NCI-H187 treated with DMSO at 0.1 percent for 48 hours (cell line): Measurements from ENCODE around the gene TCOF1.

Experiments
- DNase-seq: peaks from one replicate; lab custom pipeline; 2025; lab: John Stamatoyannopoulos, UW

TCOF1 gene, protein sequence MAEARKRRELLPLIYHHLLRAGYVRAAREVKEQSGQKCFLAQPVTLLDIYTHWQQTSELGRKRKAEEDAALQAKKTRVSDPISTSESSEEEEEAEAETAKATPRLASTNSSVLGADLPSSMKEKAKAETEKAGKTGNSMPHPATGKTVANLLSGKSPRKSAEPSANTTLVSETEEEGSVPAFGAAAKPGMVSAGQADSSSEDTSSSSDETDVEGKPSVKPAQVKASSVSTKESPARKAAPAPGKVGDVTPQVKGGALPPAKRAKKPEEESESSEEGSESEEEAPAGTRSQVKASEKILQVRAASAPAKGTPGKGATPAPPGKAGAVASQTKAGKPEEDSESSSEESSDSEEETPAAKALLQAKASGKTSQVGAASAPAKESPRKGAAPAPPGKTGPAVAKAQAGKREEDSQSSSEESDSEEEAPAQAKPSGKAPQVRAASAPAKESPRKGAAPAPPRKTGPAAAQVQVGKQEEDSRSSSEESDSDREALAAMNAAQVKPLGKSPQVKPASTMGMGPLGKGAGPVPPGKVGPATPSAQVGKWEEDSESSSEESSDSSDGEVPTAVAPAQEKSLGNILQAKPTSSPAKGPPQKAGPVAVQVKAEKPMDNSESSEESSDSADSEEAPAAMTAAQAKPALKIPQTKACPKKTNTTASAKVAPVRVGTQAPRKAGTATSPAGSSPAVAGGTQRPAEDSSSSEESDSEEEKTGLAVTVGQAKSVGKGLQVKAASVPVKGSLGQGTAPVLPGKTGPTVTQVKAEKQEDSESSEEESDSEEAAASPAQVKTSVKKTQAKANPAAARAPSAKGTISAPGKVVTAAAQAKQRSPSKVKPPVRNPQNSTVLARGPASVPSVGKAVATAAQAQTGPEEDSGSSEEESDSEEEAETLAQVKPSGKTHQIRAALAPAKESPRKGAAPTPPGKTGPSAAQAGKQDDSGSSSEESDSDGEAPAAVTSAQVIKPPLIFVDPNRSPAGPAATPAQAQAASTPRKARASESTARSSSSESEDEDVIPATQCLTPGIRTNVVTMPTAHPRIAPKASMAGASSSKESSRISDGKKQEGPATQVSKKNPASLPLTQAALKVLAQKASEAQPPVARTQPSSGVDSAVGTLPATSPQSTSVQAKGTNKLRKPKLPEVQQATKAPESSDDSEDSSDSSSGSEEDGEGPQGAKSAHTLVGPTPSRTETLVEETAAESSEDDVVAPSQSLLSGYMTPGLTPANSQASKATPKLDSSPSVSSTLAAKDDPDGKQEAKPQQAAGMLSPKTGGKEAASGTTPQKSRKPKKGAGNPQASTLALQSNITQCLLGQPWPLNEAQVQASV (N-terminal part only)

DNA sequence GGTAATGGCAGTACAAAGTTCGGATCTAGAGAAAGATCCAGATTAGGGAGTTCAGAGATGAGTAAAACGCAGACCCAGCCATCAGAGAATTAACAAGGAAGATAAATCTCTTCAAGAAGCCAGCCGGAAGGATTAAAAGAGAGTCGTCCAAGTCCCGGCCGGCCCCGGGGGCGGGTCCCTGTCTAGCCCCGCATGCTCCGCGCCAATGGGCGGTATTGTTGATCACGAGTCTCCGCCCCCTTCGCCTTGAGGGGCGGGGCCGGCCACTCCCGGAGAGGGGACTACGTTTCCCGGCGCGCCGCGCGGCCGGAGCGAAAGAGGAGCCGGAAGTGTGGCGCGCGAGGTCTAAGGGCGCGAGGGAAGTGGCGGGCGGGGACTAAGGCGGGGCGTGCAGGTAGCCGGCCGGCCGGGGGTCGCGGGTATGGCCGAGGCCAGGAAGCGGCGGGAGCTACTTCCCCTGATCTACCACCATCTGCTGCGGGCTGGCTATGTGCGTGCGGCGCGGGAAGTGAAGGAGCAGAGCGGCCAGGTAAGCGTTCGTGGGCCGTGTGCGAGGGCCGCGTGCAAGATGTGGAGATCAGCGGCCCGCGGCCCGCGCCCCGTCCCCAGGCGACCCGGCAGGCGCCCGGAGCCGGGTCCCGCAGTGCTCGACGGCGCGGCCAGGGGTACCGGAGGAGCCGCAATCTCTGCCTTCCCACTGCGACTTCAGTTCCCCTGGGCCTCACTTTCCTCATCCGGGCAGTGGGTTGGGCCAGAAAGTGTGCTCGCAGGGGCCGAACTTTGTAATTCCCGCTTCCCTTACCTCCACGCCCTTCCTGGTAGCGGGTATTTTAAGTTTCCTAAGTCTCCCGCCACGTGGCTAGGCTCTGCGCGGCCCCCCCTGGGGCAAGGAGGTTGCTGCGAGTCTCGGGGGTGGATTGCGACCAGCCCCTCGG lies at the start of gene TCOF1:
TCOF1 (plus strand) TSS at position 372 of the 935 bp plus-strand sequence; CDS start at position 422, 50 bp downstream.
- peak; percentile 71 for DNase-seq

DNA sequence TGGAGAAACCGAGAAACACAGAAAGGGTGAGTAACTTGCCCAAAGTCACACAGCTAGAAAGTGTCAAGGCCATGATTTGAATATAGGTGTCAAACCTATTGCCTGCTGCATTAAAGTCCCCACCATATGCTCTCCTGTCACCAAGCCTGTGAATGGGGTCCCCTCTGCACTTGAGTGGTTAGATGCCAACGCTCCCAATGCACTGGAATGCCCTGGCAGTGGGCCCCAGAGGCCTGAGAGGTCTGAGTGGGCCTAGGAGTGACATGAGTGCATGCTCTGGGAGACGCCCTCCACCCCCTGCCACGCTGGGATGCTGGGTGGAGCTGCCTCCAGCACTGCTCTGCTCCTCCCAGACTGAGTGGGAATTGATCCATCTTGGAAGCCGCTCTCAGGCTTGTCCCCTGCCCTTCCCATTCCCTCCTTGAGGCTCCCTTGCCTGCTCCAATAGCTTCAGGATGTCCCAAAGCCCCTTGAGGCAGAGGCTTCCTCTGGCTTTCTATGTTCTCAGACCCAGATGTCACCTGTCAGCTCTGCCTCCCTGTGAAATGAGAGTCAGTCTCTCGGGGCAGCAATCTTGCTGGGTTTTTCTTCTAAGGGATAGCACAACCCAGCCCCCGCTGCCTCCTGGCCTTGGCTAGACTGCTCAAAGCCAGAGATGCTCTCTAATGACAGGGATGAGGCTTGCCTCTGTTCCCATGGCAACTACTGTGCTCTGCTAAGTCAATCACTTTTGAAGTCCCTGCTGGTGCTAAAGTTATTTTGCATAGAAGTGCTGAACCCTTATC lies 48.2 kb upstream of the TCOF1 start:
- no peak for DNase-seq

DNA sequence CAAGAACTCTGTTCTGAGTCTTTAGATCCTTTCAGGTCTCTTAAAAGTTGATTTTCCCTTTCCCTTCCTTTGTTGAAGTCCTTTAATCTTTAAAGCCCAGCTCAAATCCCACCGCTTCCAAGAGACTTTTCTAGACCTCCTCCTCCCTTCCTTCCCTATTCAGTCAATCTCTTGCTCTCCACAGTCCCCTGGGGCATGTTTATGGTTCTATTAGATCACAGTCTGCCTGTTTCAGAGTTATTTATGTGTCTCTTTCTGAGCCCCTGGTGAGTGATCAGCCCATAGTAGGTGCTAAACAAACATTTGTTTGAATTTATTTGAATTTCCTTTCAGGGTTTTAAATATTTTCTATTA lies 47.6 kb upstream of the TCOF1 start:
- DNase-seq = no peak

DNA sequence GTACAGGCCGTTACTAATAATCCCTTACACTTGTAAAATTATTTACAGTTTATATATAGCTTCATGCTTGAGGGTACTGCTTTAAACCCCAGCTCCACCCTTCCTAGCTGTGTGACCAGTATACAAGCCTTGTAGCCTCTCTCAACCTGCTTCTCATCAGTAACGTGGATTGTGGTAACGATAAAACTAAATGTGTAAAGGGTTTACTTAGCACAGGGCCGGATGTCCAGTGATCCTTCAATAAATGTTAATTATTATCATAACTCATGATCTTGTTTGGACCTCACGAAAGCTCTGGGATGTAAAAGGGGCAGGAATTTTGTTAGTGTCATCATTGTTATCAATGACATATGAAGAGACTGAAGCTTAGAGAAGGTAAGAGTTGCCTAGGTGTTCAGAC lies 47.3 kb upstream of the TCOF1 start:
- no peak for DNase-seq

DNA sequence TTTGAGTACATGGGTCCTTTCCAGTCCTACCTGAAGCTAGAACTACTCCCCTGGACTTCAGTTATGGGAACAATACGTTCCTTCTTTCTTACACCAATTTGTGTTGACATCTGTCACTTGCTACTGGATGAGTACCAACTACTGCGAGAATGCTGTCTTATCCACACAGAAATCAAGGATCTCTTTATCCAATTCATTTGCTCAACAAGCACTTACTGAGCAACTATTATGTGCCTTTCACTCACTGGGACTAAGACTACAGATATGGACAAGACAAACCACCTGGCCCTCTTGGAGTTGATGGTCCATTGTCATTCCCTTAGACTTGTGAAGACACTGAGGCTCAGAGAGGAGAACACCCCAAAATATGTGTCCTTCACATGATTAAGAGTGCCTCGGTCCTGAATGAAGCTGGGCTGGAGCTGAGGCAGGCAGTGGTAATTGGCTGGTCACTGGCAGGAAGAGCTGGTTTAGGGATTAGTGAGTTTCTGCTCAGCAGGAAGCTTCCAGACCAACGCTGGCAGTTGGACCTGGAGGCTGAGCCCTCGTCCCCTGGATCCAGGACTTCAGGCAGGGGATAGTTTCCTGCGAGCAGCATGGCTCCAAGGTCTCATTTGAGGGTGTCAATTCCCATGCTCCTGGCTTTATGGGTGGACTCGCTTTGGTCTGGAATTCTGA lies 46.3 kb upstream of the TCOF1 start:
- DNase-seq = no peak

DNA sequence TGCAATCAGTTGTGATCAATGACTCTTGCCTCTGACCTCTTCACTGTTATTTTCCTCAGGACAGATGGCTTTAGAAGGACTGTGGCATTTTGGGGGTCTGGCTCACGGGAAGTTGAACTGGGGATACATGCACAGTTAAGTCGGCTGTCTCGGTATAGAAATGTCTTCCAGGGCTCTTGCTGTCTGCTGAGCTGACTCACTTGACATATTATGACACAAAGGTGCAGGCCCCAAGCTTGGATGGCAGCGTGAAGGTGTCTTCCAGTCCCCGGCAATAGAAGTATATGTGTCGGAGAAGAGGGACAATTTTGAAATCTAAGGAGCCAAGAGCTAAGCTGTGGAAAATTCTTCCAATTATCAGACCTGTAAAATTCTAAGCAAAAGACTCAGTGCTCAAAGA lies 45.0 kb upstream of the TCOF1 start:
- no peak for DNase-seq

DNA sequence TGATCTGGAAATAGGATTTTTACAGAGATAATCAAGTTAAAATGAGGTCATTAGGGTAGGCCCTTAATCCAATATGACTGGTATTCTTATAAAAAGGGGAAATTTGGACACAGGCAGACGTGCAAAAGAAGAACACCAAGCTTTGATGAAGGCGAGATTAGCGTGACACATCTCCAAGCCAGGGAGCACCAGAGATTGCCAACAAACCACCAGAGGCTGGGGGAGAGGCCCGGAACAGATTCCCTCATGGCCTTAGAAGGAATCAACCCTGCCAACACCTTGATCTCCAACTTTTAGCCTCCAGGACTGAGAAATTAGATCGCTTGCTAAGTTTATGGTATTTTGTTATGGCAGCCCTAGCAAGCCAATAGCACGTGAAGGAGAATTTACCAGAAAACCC lies 44.0 kb upstream of the TCOF1 start:
- no peak for DNase-seq

DNA sequence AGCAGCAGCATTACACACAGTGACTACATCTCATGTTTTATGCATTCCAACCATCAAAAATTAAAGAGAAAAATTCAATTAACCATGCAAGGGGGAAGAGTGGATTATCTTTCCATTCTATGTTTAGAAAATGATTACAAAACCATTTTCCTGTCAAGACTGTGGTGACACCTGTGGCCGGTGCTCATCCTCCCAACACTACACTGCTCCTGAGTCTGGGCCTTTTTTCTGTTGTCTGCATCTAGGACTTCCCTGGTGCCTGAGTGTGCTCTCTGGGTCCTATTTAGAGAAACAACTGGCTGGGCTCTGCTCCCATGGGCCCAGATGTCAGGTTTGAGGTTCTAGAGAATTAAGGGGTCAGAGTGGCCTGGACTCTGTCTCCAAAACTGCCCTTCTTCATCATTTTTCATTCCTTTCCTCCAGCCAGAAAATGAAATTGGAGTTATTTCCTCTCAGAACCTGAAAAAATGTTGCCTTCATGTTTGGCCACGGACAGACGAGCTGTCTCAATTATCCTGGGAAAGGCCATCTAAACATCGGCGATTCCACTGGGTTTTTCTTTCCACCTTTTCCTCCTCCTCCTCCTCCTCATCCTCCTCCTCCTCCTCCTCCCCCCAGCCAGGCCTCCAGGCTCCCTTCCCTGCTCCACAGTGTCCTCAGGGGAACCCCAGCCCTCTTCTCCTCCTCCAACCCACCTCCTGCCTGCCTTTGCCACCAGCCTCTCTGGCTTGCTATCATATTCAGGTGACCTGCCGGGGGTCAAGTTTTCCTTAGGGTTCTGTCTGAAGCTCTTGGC lies 43.4 kb upstream of the TCOF1 start:
- DNase-seq = no peak

DNA sequence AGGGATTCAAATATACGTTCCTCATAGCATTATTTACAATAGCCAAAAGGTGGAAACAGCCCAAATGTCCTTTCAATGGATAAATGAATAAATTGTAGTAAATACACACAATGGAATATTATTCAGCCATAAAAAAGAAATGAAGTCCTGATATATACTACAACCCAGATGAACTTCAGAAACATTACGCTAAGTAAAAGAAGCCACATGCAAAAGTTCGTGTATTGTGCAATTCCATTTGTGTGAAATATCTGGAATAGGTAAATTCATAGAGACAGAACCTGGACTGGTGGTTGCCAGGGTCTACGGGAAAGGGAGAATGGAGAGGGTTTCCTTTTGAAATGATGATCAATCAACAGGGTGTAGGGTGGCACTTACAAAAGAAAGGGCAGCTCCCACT lies 42.3 kb upstream of the TCOF1 start:
- DNase-seq = no peak

DNA sequence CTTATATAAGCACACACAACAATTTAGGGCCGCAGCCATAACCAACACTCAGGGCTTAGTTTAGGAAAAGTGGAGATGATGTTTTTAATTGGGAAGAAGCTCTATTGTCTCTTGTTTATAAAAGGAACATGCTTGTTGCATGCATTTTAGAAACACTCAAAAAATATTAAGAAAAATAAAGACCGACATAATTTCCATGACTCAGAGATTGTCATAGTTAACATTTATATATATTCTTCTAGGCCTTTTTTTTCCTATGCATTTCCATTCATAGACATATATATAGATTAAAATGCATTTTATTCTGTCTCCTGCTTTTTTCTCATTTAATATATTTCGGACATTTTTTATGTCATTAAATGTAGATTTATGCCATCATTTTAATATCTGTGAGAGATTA lies 41.2 kb upstream of the TCOF1 start:
- no peak for DNase-seq

DNA sequence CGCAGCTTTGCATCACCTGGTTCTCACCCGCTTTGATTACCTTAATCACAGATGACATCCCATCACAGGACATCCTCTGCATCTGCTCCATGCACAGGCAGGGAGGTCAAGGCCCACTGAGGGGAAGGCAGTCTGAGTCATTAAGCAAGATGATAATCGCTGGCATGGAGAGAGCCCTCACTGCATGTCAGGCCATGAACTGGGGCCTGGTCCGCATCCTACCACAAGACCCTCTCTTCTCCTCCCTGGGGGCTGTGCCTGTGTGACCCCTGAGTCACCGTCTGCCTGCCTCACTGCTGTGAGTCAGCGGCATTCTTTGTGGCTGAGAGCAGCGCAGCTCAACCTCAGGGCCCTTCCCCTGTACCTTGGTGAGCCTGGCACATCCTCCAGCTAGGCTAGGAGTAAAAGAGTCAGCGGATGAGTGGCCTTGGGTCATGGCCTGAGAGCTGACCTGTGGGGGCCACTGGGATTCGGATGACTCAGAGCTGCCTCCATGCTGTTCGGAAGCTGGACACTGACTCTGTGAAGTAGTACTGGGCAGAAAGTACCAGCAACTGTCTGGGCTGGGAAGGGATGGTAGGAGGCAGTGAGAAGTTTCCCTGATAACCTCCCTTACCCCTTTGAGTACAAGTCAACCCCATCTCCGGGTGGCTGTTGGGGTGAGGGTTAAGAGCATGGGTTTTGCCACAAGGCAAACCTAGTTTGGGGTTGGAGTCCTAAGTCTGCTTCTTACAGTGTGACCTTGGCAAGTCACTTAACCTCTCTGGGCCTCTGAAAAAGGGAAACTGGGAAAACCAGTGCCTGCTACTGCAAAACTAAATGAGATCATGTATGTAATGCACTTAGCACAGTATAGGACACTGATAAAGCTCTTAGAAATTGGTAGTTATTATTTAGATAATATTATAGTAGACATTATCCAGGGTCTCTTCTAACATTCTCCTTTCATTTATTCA lies 40.2 kb upstream of the TCOF1 start:
- DNase-seq = no peak

DNA sequence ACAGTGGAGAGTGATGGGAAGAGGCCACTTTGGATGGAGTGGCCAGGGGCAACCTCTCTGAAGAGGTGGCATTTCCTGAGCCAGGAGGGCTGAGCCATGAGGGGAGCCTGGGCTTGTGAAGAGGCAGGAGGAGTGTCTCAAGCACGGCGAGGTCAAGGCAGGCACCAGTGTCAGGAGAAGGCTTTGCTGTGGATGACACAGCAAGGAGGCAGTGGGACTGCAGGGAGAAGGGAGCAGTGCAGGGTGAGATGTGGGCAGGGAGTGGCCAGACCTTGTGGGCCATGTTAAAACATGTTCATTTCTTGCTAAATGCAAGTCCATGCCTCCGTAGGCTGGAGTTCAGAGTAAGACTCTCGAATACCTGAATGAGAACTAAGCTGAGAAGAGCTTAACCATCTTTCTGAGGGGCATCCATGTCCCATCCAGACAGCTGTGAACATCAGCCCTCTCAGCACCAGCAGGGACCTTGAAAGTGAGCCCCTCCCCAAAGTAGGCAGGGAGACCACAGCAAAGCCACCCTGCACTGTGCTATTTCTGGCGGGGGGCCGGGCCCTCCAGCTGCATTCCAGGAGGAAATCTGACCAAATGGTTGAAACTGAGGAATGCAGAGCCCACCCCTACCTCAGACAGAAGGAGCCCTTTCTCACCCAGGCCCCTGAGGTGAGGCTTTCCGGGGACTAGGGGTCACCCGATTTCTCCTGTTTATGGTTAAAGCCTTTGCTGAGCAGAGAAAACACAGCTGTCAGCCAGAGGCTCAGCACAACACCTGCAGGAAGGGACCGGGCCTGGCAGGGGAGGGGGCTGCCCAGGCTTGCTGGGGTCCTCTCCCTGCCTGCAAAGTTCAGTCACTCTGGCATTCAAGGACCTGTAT lies 38.6 kb upstream of the TCOF1 start:
- DNase-seq = no peak

DNA sequence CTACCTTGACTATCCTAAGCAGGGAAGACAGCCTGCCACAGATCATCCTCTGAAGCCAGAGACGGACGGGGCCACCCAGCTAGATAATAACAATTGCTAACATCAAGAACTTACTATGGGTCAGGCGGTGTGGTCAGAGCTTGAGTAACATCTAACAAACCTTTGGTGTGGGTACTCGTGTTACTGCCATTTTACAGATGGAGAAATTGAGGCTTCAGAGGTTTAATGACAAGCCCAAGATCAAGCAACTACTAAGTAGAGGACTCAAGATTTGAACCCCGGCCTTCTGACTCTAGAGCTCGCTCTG lies 38.1 kb upstream of the TCOF1 start:
- DNase-seq = no peak

DNA sequence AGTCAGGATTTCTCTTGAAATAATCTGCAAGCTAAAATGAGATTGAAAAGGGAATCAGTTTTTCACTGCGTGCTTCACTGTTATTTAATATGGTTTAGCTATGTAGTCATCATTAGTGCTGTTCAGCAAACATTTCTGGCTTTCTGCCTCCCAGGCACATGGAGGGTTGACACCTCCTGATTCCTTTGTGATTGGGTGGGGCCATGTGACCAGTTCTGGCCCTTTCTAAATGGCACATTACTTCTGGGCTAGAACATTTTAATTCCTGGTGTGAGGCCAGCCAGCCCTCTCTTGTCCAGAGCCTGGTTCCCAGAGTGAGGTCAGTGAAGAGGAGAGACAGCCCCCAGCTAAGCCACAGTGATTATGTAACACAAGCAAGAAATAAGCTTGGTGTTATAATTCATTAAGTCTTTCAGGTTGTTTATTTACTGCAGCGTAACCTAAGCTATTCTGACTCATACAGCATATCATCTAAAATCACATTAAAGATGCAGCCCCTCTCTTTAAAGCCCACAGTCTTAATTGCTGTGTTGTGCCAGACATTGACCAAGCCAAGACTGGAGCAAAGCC lies 37.4 kb upstream of the TCOF1 start:
- no peak for DNase-seq

DNA sequence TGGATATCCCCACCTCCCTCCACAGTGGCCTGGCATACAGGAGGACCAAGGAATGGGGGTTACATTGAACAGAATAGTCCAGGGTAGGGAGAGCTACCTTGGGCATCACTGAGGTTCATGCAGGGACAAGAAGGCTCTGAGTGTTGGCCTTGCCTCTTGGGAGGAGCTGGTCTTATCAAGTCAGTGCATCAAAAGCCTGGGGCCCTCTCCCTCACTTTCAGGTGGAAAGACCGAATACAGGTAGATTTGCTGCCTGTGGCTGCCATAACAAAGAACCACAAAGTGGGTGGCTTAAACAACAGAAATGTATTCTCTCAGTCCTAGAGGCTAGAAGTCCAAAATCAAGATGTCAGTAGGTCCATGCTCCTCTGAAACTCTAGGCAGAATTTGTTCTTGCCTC lies 36.3 kb upstream of the TCOF1 start:
- no peak for DNase-seq

DNA sequence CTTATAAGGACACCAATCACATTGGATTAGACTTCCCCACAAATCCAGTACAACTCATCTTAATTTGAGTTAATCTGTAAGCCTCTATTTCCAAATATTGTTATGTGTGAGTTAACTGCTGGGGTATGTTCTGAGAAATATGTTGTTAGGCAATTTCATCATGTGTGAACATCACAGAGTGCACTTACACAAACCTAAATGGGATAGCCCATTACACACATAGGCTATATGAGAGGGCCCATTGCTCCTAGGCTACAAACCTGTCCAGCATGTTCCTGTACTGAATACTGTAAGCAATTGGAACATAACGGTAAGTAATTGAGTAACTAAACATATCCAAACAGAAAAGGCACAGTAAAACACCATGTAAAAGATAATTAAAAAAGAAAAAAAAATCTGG lies 35.7 kb upstream of the TCOF1 start:
- no peak for DNase-seq

DNA sequence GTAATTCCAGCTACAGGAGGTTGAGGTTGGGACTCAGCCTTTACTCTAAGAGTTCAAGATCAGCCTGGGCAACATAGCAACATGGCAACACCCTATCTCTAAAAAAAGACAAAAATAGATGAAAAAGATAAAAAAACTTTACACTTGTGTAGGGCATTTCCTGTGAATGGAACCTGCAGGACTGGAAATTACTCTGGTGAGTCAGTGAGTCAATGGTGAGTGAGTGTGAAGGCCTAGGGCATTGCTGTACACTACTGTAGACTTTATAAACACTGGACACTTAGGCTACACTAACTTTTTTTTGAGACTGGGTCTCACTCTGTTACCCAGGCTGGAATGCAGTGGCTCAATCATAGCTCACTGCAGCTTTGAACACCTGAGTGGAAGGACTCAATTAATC lies 35.3 kb upstream of the TCOF1 start:
- no peak for DNase-seq
